Nephron progenitor cell (in vitro differentiated cells): ENCODE measurements around the gene PLA2G6.

ENCODE experiments used
- DNase-seq: peaks from one replicate; pipeline ENCODE4 v3.0.0; 2021
- H3K27ac Mint-ChIP-seq: 2 replicates; pipeline ENCODE4 v1.8.0; 2021; ENCODE audit warnings: mild to moderate bottlenecking, moderate library complexity, mixed read lengths
- H3K27me3 Mint-ChIP-seq: 2 replicates; pipeline ENCODE4 v1.8.0; 2021; ENCODE audit warnings: mild to moderate bottlenecking, low read depth, mixed read lengths; ENCODE audit not compliant: poor library complexity
- H3K36me3 Mint-ChIP-seq: 2 replicates; pipeline ENCODE4 v1.8.0; 2021; ENCODE audit warnings: low read depth, mixed read lengths
- H3K4me1 Mint-ChIP-seq: 2 replicates; pipeline ENCODE4 v1.8.0; 2021; ENCODE audit warnings: mixed read lengths
- H3K4me3 Mint-ChIP-seq: 2 replicates; pipeline ENCODE4 v1.8.0; 2021; ENCODE audit warnings: mild to moderate bottlenecking, moderate library complexity, mixed read lengths
- H3K9me3 Mint-ChIP-seq: 2 replicates; pipeline ENCODE4 v1.8.0; 2021; ENCODE audit warnings: mild to moderate bottlenecking, moderate library complexity, mixed read lengths
- CTCF ChIP-seq: fragments of 200-600 bp; sonication (generic); IDR thresholded peaks from 2 replicates; pipeline ENCODE4 v1.5.0; 2021; ENCODE audit warnings: antibody characterized with exemption

Gene PLA2G6

DNA sequence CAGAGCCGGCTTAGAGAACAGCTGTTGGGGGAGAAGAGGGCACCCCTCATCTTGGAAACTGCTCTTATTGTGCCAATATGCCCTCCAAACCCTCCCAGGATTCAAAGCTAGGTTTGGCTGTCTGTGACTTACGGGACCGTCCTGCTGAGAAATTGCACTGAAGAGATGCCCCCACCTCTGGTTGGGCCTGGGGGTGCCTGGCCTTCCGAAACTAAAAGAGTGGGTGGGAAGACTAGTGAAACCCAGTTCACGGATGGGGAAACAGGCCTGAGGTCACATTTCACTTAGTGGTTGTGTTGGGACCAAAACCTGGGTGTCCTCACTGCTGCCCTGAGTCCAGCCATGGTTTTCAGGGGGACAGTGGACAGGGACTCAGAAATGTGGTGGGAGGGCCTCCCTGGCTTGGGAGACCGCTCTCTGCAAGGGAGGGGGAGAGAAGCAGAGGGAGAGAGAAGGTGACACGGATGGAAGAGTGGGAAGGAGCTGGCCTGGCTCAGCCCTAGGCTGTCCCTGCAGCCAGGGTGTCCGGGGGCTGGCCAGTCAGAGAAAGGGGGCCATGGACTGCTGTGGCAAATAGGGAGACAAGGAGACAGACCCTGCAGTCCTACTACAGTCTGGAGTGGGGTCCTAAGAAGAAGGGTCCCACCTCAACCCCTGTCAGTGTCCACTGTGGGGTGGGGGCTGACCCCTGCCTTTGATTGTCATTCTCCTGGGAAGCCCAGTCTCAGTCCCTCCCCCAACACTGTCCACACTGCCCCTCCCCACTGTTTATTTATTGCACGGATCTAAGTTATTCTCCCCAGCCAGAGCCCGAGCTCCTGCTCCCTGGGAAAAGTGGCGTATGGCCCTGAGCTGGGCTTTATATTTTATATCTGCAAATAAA, 33.8 kb upstream of the PLA2G6 start:
- Mint-ChIP-seq H3K9me3 (no peaks in the 10 kb centered on the region), H3K27ac (peak overlapping the region; percentile 22), H3K36me3 (peaks cover 16% of the 10 kb centered on the region), H3K27me3 (peaks cover 34% of the 10 kb centered on the region), H3K4me1 (peaks cover 46% of the 10 kb centered on the region), H3K4me3 (peak overlapping the region; percentile 57)
- no peak for TF ChIP-seq CTCF
- DNase-seq, result no peak

GRCh38 chr22:38214302-38215056, 32.8 kb upstream of the PLA2G6 start:
- H3K27ac Mint-ChIP-seq, result no peak overlapping the region
- peak overlapping the region; percentile 57 for H3K4me3 Mint-ChIP-seq
- TF ChIP-seq CTCF, result no peak
- H3K27me3 Mint-ChIP-seq, result peaks cover 34% of the 10 kb centered on the region
- H3K36me3 Mint-ChIP-seq, result peaks cover 16% of the 10 kb centered on the region
- H3K4me1 Mint-ChIP-seq, result peaks cover 45% of the 10 kb centered on the region
- DNase-seq, result peak; percentile 88
- no peaks in the 10 kb centered on the region for H3K9me3 Mint-ChIP-seq

DNA sequence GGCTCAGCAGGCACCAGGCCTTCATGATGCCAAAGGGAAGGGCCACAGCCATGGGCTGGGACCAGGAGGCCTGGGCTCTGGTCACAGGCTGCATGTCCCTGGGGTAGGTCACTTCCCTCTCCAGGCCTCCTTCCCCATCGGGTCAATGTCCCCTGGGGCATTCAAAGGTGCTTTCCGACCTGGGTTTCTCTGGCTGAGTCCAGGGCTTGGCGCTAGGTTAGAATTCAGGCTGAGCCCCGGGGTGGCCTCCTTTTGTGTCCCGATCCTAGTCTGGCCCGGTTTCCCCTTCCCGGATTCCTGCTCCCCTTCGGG, 32.3 kb upstream of the PLA2G6 start:
- no peak overlapping the region for H3K27ac Mint-ChIP-seq
- H3K36me3 Mint-ChIP-seq, result peaks cover 16% of the 10 kb centered on the region
- peaks cover 39% of the 10 kb centered on the region for H3K4me1 Mint-ChIP-seq
- DNase-seq, result no peak
- H3K4me3 Mint-ChIP-seq, result peak overlapping the region; percentile 45
- peaks cover 34% of the 10 kb centered on the region for H3K27me3 Mint-ChIP-seq
- TF ChIP-seq CTCF, result no peak
- no peaks in the 10 kb centered on the region for H3K9me3 Mint-ChIP-seq

DNA sequence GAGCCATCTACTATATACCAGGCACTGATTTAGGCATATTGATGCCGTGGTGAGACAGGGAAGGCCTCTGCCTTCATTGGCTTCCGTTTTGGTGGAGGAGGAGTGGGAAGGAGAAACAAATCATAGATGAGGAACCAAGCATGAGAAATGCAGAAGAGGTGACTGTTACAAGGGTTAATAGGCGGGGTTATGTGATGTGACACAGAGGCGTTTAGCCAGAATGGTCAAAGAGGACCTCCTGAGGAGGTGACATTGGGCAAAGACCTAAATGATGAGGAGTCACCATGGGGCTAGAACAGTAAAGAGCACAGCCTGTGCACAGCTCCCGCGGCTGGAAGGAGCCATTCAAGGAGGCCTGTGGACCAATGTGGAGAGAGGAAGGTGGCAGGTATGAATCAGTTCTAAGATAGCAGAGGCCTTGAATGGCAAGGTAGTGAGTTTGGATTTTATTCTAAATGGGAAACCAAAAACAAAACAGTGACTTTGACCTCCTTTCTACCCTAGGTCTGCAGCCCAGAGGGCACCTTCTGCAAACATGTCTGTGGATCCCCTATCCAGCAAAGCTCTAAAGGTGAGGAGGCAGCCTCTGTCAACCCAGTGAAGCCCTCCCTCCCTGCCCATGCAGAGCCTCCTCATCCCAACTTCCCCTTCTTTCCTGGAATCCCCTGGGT, 31.8 kb upstream of the PLA2G6 start:
- H3K36me3 Mint-ChIP-seq, result peaks cover 16% of the 10 kb centered on the region
- peaks cover 38% of the 10 kb centered on the region for H3K27me3 Mint-ChIP-seq
- no peak for DNase-seq
- TF ChIP-seq CTCF, result no peak
- H3K4me1 Mint-ChIP-seq, result peaks cover 36% of the 10 kb centered on the region
- H3K9me3 Mint-ChIP-seq, result no peaks in the 10 kb centered on the region
- H3K4me3 Mint-ChIP-seq, result peak overlapping the region; percentile 30
- H3K27ac Mint-ChIP-seq, result peak overlapping the region; percentile 37

GRCh38 chr22:38212442-38212841, 30.8 kb upstream of the PLA2G6 start:
- Mint-ChIP-seq H3K36me3 (peaks cover 12% of the 10 kb centered on the region), H3K27ac (no peak overlapping the region), H3K4me1 (peaks cover 26% of the 10 kb centered on the region), H3K9me3 (no peaks in the 10 kb centered on the region), H3K4me3 (no peak overlapping the region), H3K27me3 (peaks cover 38% of the 10 kb centered on the region)
- TF ChIP-seq CTCF, result no peak
- no peak for DNase-seq
